ENCODE data around the gene UNC13C. TPM values are rescaled to one million over a fixed set of nuclear protein-coding genes. Genes with fewer than 3 reads are reported as not detected.

The UNC13C gene
- total RNA-seq, 2 donors from 2014 or later = 0.28 TPM; not detected in 1

- no peak for DNase-seq
- no peak for ATAC-seq
- intact Hi-C loops (cut with DNase I, micrococcal nuclease) = no loop called here
Measured at GRCh38 chr15:54014067-54014655, 35.9 kb downstream of the UNC13C start.

- ATAC-seq (no peak), DNase-seq (no peak)
- intact Hi-C loops (cut with DNase I, micrococcal nuclease) = no loop called here
Measured at GRCh38 chr15:54017251-54017650, 39.0 kb downstream of the UNC13C start.

GRCh38 chr15:54017959-54018358 is 39.7 kb downstream of the UNC13C start:
- ATAC-seq = no peak
- no peak for DNase-seq
- intact Hi-C loops (cut with DNase I, micrococcal nuclease) = no loop called here

- DNase-seq = no peak
- ATAC-seq = no peak
- intact Hi-C loops (cut with DNase I, micrococcal nuclease) = no loop called here
Measured at GRCh38 chr15:54026258-54026657, 48.0 kb downstream of the UNC13C start.

- ATAC-seq (no peak), DNase-seq (no peak)
- intact Hi-C loops (cut with DNase I, micrococcal nuclease) = no loop called here
Measured at GRCh38 chr15:54026891-54027290, 48.6 kb downstream of the UNC13C start.

- no peak for ATAC-seq
- intact Hi-C loops (cut with DNase I, micrococcal nuclease) = no loop called here
- DNase-seq = no peak
Measured at GRCh38 chr15:54029081-54029480, 50.8 kb downstream of the UNC13C start.

GRCh38 chr15:54032066-54032465 is 53.8 kb downstream of the UNC13C start:
- ATAC-seq (no peak), DNase-seq (no peak)
- intact Hi-C loops (cut with DNase I, micrococcal nuclease) = no loop called here

GRCh38 chr15:54033356-54033860 is 55.2 kb downstream of the UNC13C start:
- no peak for ATAC-seq
- intact Hi-C loops (cut with DNase I, micrococcal nuclease) = no loop called here
- no peak for DNase-seq

GRCh38 chr15:54033869-54034458 is 55.7 kb downstream of the UNC13C start:
- no peak for ATAC-seq
- intact Hi-C loops (cut with DNase I, micrococcal nuclease) = no loop called here
- no peak for DNase-seq

- ATAC-seq (no peak), DNase-seq (no peak)
- intact Hi-C loops (cut with DNase I, micrococcal nuclease) = no loop called here
Measured at GRCh38 chr15:54035616-54036015, 57.4 kb downstream of the UNC13C start.

- ATAC-seq (no peak), DNase-seq (no peak)
- intact Hi-C loops (cut with DNase I, micrococcal nuclease) = no loop called here
Measured at GRCh38 chr15:54045397-54045796, 67.2 kb downstream of the UNC13C start.

- DNase-seq (no peak), ATAC-seq (no peak)
- intact Hi-C loops (cut with DNase I, micrococcal nuclease) = no loop called here
Measured at GRCh38 chr15:54046093-54046492, 67.9 kb downstream of the UNC13C start.

GRCh38 chr15:54064365-54064764 is 86.1 kb downstream of the UNC13C start:
- intact Hi-C loops (cut with DNase I, micrococcal nuclease) = no loop called here
- ATAC-seq = no peak
- DNase-seq = no peak

GRCh38 chr15:54066403-54066802 is 88.2 kb downstream of the UNC13C start:
- intact Hi-C loops (cut with DNase I, micrococcal nuclease) = no loop called here
- ATAC-seq = no peak
- no peak for DNase-seq

- ATAC-seq = no peak
- DNase-seq = no peak
- intact Hi-C loops (cut with DNase I, micrococcal nuclease) = no loop called here
Measured at GRCh38 chr15:54082836-54083492, 104.7 kb downstream of the UNC13C start.

GRCh38 chr15:54083501-54083900 is 105.3 kb downstream of the UNC13C start:
- intact Hi-C loops (cut with DNase I, micrococcal nuclease) = no loop called here
- DNase-seq (no peak), ATAC-seq (no peak)

GRCh38 chr15:54083991-54084390 is 105.8 kb downstream of the UNC13C start:
- intact Hi-C loops (cut with DNase I, micrococcal nuclease) = no loop called here
- no peak for ATAC-seq
- DNase-seq = no peak

GRCh38 chr15:54088837-54089236 is 110.6 kb downstream of the UNC13C start:
- ATAC-seq (no peak), DNase-seq (no peak)
- intact Hi-C loops (cut with DNase I, micrococcal nuclease) = no loop called here

- intact Hi-C loops (cut with DNase I, micrococcal nuclease) = no loop called here
- ATAC-seq = no peak
- DNase-seq = no peak
Measured at GRCh38 chr15:54089776-54090175, 111.5 kb downstream of the UNC13C start.

- intact Hi-C loops (cut with DNase I, micrococcal nuclease) = no loop called here
- no peak for ATAC-seq
- DNase-seq = no peak
Measured at GRCh38 chr15:54091651-54092050, 113.4 kb downstream of the UNC13C start.

All from left colon (tissue), 2 donors.